Keratinocyte (primary cell): ENCODE measurements around the gene SENP1. TPM values are rescaled to one million over a fixed set of nuclear protein-coding genes. Genes with fewer than 3 reads are reported as not detected.

Source experiments
- DNase-seq: peaks from one replicate; pipeline ENCODE4 v3.0.0-alpha.2; 2011; ENCODE audit warnings: low read depth, missing footprints, low spot score
- FAIRE-seq: peaks from 2 replicates; lab custom pipeline; 2011; peaks lifted over from hg19 to GRCh38; lab: Jason Lieb, UNC
- H2AFZ ChIP-seq: 2 replicates; pipeline ENCODE4 v1.6.0; 2012; ENCODE audit warnings: low read length, control low read depth, inconsistent platforms; ENCODE audit not compliant: control insufficient read depth
- H3K27ac ChIP-seq: 2 replicates; pipeline ENCODE4 v1.5.1; 2011; ENCODE audit warnings: low read length; ENCODE audit not compliant: control insufficient read depth, insufficient read depth
- H3K27me3 ChIP-seq: 3 replicates; pipeline ENCODE4 v1.6.0; 2011; ENCODE audit warnings: low read length; ENCODE audit not compliant: control insufficient read depth, insufficient read depth; ENCODE audit errors: extremely low read depth
- H3K36me3 ChIP-seq, 2 experiments: 2 replicates in 1 of 2; 3 replicates in 1 of 2; pipeline ENCODE4 v1.5.1; 2011; ENCODE audit warnings: low read length in 2 of 2, mild to moderate bottlenecking in 1 of 2; ENCODE audit not compliant: control insufficient read depth in 2 of 2, insufficient read depth in 2 of 2; ENCODE audit errors: extremely low read depth in 1 of 2
- H3K4me1 ChIP-seq: 3 replicates; pipeline ENCODE4 v1.5.1; 2011; ENCODE audit warnings: low read length; ENCODE audit not compliant: control insufficient read depth, insufficient read depth; ENCODE audit errors: extremely low read depth
- H3K4me2 ChIP-seq: 3 replicates; pipeline ENCODE4 v1.6.0; 2011; ENCODE audit warnings: low read depth, low read length; ENCODE audit not compliant: control insufficient read depth, insufficient read depth; ENCODE audit errors: extremely low read depth
- H3K4me3 ChIP-seq, 3 experiments: fragments of 200-600 bp in 1 of 3; sonication (generic) in 1 of 3; 2 replicates in 2 of 3; 3 replicates in 1 of 3; pipeline ENCODE4 v1.5.1; 2011 to 2016; ENCODE audit warnings: low read length in 3 of 3, mild to moderate bottlenecking in 3 of 3, control low read depth in 2 of 3, inconsistent platforms in 1 of 3, low read depth in 1 of 3, mixed read lengths in 1 of 3, mixed run types in 1 of 3, moderate library complexity in 1 of 3; ENCODE audit not compliant: control insufficient read depth in 2 of 3, insufficient read depth in 2 of 3; ENCODE audit errors: extremely low read depth in 1 of 3
- H3K79me2 ChIP-seq: 2 replicates; pipeline ENCODE4 v1.6.0; 2012; ENCODE audit warnings: low read length; ENCODE audit not compliant: control insufficient read depth, insufficient read depth
- H3K9ac ChIP-seq: 3 replicates; pipeline ENCODE4 v1.6.0; 2011; ENCODE audit warnings: low read length; ENCODE audit not compliant: control insufficient read depth, insufficient read depth; ENCODE audit errors: extremely low read depth
- H3K9me1 ChIP-seq: 3 replicates; pipeline ENCODE4 v1.6.0; 2011; ENCODE audit warnings: low read length; ENCODE audit not compliant: control insufficient read depth, insufficient read depth; ENCODE audit errors: extremely low read depth
- H3K9me3 ChIP-seq: 2 replicates; pipeline ENCODE4 v1.5.1; 2012; ENCODE audit warnings: low read depth, low read length; ENCODE audit not compliant: control insufficient read depth
- H4K20me1 ChIP-seq: 3 replicates; pipeline ENCODE4 v1.6.0; 2011; ENCODE audit warnings: low read length; ENCODE audit not compliant: control insufficient read depth, insufficient read depth; ENCODE audit errors: extremely low read depth
- EZH2 ChIP-seq: IDR thresholded peaks from one replicate; pipeline ENCODE4 v1.6.1; 2012; ENCODE audit warnings: inconsistent platforms, mild to moderate bottlenecking, low read length, moderate library complexity
- dilution Hi-C: fragments of 300-500 bp; cut with MboI; formaldehyde crosslinking; loops from one replicate; pipeline ENCODE4 v1.7.0; 2020; ENCODE audit warnings: low sequenced_read_pairs; ENCODE audit not compliant: extremely low pct_ligation_motif_present
- polyA plus RNA-seq, 5 experiments: library from polyadenylated mRNA; depleted of rRNA in 3 of 5; stranded (reverse) in 3 of 5; stranded (forward) in 1 of 5; unstranded in 1 of 5; fragments of >200 nt; gene quantifications; 1 replicate in 1 of 5; 2 replicates in 3 of 5; 3 replicates in 1 of 5; pipeline versions ENCODE4 v1.2.1 to v1.2.3, GENCODE V29; 2011 to 2012; ENCODE audit warnings: missing spikeins in 2 of 5, low read depth in 1 of 5, low replicate concordance in 1 of 5
- TF ChIP-seq, protein P1 (sequence below), 3 experiments: IDR thresholded peaks in 1 of 3; conservative IDR thresholded peaks in 1 of 3; optimal IDR thresholded peaks in 1 of 3; 2 replicates in 2 of 3; 3 replicates in 1 of 3; pipeline versions ENCODE3 to v1.5.1; 2011; ENCODE audit warnings: low read length in 3 of 3, mild to moderate bottlenecking in 3 of 3, moderate library complexity in 2 of 3, control low read depth in 1 of 3, inconsistent platforms in 1 of 3; ENCODE audit not compliant: insufficient read depth in 2 of 3; ENCODE audit errors: extremely low read depth in 1 of 3

SENP1 gene
- polyA plus RNA-seq, 1 donor (not counting 4 experiments of a cell fraction or from before 2014, with no cell fraction given): 15.4 TPM

DNA sequence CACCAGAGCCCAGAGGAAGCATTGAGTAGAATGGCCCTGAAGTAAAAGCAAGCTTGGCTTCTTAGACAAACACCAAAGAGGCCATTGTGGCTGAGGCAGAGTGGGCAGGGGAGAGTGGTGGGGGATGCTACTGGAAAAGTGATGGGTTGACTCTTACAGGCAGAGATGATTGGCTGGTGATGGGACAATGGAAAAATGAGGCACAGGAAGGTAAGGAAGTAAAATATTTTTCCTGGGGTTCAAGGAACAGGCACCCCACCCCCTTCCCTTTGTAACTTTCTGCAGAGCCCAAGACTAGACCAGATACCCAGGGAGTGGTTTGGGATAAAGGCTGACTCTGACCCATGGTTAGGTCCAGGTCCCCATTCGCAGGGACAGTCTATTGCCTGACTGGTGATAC, 66.7 kb downstream of the SENP1 start:
- no peak for FAIRE-seq
- Histone ChIP-seq H3K4me2 (no peak overlapping the region), H2AFZ (no peak overlapping the region), H3K9me3 (no peaks in the 10 kb centered on the region), H3K27me3 (no peaks in the 10 kb centered on the region), H3K36me3 (no peaks in the 10 kb centered on the region), H3K9me1 (no peaks in the 10 kb centered on the region), H3K4me1 (no peaks in the 10 kb centered on the region), H3K4me3 (no peak overlapping the region), H3K79me2 (no peaks in the 10 kb centered on the region), H3K9ac (no peak overlapping the region), H4K20me1 (no peaks in the 10 kb centered on the region), H3K27ac (no peak overlapping the region)
- TF ChIP-seq, protein P1, sequence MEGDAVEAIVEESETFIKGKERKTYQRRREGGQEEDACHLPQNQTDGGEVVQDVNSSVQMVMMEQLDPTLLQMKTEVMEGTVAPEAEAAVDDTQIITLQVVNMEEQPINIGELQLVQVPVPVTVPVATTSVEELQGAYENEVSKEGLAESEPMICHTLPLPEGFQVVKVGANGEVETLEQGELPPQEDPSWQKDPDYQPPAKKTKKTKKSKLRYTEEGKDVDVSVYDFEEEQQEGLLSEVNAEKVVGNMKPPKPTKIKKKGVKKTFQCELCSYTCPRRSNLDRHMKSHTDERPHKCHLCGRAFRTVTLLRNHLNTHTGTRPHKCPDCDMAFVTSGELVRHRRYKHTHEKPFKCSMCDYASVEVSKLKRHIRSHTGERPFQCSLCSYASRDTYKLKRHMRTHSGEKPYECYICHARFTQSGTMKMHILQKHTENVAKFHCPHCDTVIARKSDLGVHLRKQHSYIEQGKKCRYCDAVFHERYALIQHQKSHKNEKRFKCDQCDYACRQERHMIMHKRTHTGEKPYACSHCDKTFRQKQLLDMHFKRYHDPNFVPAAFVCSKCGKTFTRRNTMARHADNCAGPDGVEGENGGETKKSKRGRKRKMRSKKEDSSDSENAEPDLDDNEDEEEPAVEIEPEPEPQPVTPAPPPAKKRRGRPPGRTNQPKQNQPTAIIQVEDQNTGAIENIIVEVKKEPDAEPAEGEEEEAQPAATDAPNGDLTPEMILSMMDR (optimal IDR thresholded peaks at IDR 0.05 in 1 of 3, IDR thresholded peaks at IDR 0.05 in 1 of 3, conservative IDR thresholded peaks at IDR 0.05 in 1 of 3; ENCODE audit: extremely low read depth in 1 of 3, insufficient read depth in 2 of 3, low read length in 3 of 3): no peak
- no peak for TF ChIP-seq EZH2
- dilution Hi-C loops: no loop called here
- no peak for DNase-seq

DNA sequence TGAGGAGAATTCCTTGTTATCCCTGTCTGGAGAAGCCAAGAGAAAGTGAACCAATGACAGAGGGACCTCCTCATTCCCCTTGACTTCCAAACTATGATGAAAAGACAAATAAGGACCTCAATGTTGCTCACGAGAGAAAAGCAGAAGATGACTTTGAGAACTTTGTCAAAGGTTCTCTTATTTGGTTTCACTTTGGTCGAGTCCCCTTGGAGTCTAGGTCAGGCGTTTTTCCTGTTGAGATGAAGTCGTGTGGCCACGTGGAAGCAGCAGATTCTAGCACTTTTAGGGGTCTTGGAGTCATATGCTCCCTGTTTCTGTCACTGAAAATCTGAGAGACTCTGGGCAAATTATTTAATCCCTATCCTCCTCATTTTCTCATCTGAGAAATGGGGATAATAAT, 67.8 kb downstream of the SENP1 start:
- Histone ChIP-seq H4K20me1 (no peaks in the 10 kb centered on the region), H3K4me2 (no peak overlapping the region), H3K27ac (no peak overlapping the region), H3K9me3 (no peaks in the 10 kb centered on the region), H3K4me1 (no peaks in the 10 kb centered on the region), H3K79me2 (no peaks in the 10 kb centered on the region), H3K27me3 (no peaks in the 10 kb centered on the region), H3K36me3 (no peaks in the 10 kb centered on the region), H3K9ac (no peak overlapping the region), H2AFZ (no peak overlapping the region), H3K9me1 (no peaks in the 10 kb centered on the region), H3K4me3 (no peak overlapping the region)
- DNase-seq (no peak), FAIRE-seq (no peak)
- dilution Hi-C loops: no loop called here
- TF ChIP-seq, protein P1 (optimal IDR thresholded peaks at IDR 0.05 in 1 of 3, IDR thresholded peaks at IDR 0.05 in 1 of 3, conservative IDR thresholded peaks at IDR 0.05 in 1 of 3; ENCODE audit: extremely low read depth in 1 of 3, insufficient read depth in 2 of 3, low read length in 3 of 3): no peak
- TF ChIP-seq EZH2: no peak
